Colonic mucosa (tissue), 4 donors: Measurements from ENCODE around the gene GLI3. TPM values are rescaled to one million over a fixed set of nuclear protein-coding genes. Genes with fewer than 3 reads are reported as not detected.

Source experiments
- DNase-seq: peaks from one replicate; pipeline ENCODE4 v3.0.0-alpha.2; 2020
- H3K27ac ChIP-seq: fragments of 200-600 bp; one replicate; pipeline ENCODE4 v1.8.0; 2021
- H3K27me3 ChIP-seq: fragments of 200-600 bp; one replicate; pipeline ENCODE4 v1.8.0; 2021
- H3K36me3 ChIP-seq: fragments of 200-600 bp; one replicate; pipeline ENCODE4 v1.8.0; 2021
- H3K4me1 ChIP-seq: fragments of 200-600 bp; one replicate; pipeline ENCODE4 v1.8.0; 2021; ENCODE audit warnings: mild to moderate bottlenecking
- H3K4me3 ChIP-seq: fragments of 200-600 bp; one replicate; pipeline ENCODE4 v1.8.0; 2021
- H3K9ac ChIP-seq, 2 donors: one replicate each; pipeline ENCODE4 v1.7.0; 2013; ENCODE audit warnings: control low read depth in 2 of 2, low read depth in 2 of 2, low read length in 2 of 2
- H3K9me3 ChIP-seq: fragments of 200-600 bp; one replicate; pipeline ENCODE4 v1.8.0; 2021
- intact Hi-C: fragments of 100-400 bp; cut with DNase I; formaldehyde crosslinking; loops from one replicate; pipeline ENCODE4 v1.14.1; 2022
- total RNA-seq, 2 donors: library from RNA; stranded (reverse); fragmentation: NEBNext Ultra II Directional in 1 of 2; extraction: Animal tissue kit (Norgen Biotek cat#: 25700) in 1 of 2; gene quantifications; one replicate each; pipeline ENCODE4 v1.2.1, GENCODE V29; 2021
- TF ChIP-seq, protein P1 (sequence below): fragments of 200-600 bp; IDR thresholded peaks from one replicate; pipeline ENCODE4 v1.8.0; 2022; ENCODE audit warnings: antibody characterized with exemption, mild to moderate bottlenecking
- donor health status: healthy.
- donor health status: DM: no; HTN: no; CAD: no.
- donor health status: DM: no; HTN: no; CAD: no.

Gene GLI3
- total RNA-seq, 2 donors from 2014 or later, result 1.8 to 8.0 TPM

DNA sequence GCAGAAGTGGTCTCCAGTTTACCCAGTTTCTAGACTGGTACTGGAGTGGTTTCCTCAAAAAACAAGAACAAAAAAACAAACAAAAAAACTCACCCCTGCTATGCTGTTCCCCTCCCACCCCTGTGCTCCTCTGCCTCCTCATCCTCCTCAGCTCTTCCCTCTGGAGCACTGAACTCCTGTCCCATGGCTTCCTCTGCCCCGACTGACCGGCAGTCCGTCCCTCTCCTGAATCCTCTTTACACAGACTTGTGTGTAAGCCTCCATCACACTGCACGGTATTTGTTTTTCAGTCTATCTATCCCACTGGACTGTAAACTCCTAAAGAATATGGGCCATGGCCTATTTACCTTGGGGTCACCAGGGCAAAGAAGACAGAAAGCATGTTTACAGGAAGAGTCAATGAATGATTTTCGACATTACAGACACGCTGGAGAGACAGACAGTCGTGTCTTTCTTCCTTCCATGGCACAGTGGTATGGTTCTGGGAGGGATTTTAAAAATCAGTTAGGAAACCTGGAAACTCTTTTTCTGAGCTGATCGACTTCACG lies 265.3 kb downstream of the GLI3 start:
- TF ChIP-seq, protein P1, sequence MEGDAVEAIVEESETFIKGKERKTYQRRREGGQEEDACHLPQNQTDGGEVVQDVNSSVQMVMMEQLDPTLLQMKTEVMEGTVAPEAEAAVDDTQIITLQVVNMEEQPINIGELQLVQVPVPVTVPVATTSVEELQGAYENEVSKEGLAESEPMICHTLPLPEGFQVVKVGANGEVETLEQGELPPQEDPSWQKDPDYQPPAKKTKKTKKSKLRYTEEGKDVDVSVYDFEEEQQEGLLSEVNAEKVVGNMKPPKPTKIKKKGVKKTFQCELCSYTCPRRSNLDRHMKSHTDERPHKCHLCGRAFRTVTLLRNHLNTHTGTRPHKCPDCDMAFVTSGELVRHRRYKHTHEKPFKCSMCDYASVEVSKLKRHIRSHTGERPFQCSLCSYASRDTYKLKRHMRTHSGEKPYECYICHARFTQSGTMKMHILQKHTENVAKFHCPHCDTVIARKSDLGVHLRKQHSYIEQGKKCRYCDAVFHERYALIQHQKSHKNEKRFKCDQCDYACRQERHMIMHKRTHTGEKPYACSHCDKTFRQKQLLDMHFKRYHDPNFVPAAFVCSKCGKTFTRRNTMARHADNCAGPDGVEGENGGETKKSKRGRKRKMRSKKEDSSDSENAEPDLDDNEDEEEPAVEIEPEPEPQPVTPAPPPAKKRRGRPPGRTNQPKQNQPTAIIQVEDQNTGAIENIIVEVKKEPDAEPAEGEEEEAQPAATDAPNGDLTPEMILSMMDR, result no peak
- no peaks in the 10 kb centered on the region for H3K9me3 ChIP-seq
- no peak overlapping the region for H3K4me3 ChIP-seq
- H3K4me1 ChIP-seq, result no peaks in the 10 kb centered on the region
- H3K27me3 ChIP-seq, result no peaks in the 10 kb centered on the region
- intact Hi-C loops, result loop anchor here (10.0 kb wide), 2 partner anchors 113 to 863 kb away; no protein-coding TSS in a partner anchor
- no peak overlapping the region for H3K27ac ChIP-seq
- DNase-seq, result no peak
- H3K9ac ChIP-seq, result no peak overlapping the region
- H3K36me3 ChIP-seq, result no peaks in the 10 kb centered on the region

DNA sequence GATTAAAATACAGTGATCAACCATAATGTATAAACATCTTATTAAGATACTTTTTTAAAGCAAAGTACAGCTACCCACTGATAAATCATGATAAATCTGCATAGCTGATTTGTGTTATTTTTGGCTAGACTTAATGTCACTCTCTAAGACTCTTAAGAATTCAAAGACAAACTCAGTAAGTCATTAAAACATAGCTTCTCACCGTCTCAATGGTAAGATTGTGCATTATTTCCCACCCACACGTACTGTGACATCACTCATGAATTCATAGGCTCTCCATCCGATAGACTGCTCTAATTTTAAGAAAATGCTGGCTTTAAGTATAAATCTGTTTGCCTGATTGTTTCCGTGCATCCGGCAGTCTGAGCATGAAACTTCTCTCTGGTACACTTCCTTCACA lies 266.1 kb downstream of the GLI3 start:
- intact Hi-C loops, result loop anchor here (10.0 kb wide), 2 partner anchors 114 to 864 kb away; no protein-coding TSS in a partner anchor
- no peaks in the 10 kb centered on the region for H3K9me3 ChIP-seq
- TF ChIP-seq, protein P1, result no peak
- H3K27ac ChIP-seq, result no peak overlapping the region
- H3K4me1 ChIP-seq, result no peaks in the 10 kb centered on the region
- H3K27me3 ChIP-seq, result no peaks in the 10 kb centered on the region
- no peak overlapping the region for H3K9ac ChIP-seq
- no peaks in the 10 kb centered on the region for H3K36me3 ChIP-seq
- no peak for DNase-seq
- no peak overlapping the region for H3K4me3 ChIP-seq

- no peak overlapping the region for H3K27ac ChIP-seq
- H3K36me3 ChIP-seq, result no peaks in the 10 kb centered on the region
- TF ChIP-seq, protein P1, result no peak
- no peaks in the 10 kb centered on the region for H3K4me1 ChIP-seq
- intact Hi-C loops, result loop anchor here (10.0 kb wide), 2 partner anchors 115 to 865 kb away; no protein-coding TSS in a partner anchor
- H3K27me3 ChIP-seq, result no peaks in the 10 kb centered on the region
- no peaks in the 10 kb centered on the region for H3K9me3 ChIP-seq
- no peak for DNase-seq
- no peak overlapping the region for H3K9ac ChIP-seq
- H3K4me3 ChIP-seq, result no peak overlapping the region
Observed at GRCh38 chr7:41969561-41970105, 267.4 kb downstream of the GLI3 start.

GRCh38 chr7:41967156-41967555 lies 269.9 kb downstream of the GLI3 start:
- H3K4me3 ChIP-seq, result no peak overlapping the region
- H3K27ac ChIP-seq, result no peak overlapping the region
- no peaks in the 10 kb centered on the region for H3K27me3 ChIP-seq
- no peak overlapping the region for H3K9ac ChIP-seq
- intact Hi-C loops, result no loop called here
- H3K4me1 ChIP-seq, result no peaks in the 10 kb centered on the region
- TF ChIP-seq, protein P1, result no peak
- DNase-seq, result no peak
- no peaks in the 10 kb centered on the region for H3K36me3 ChIP-seq
- H3K9me3 ChIP-seq, result no peaks in the 10 kb centered on the region

GRCh38 chr7:41965951-41966505 lies 271.0 kb downstream of the GLI3 start:
- Histone ChIP-seq H3K36me3 (no peaks in the 10 kb centered on the region), H3K4me3 (no peak overlapping the region), H3K27me3 (no peaks in the 10 kb centered on the region), H3K4me1 (no peaks in the 10 kb centered on the region), H3K27ac (no peak overlapping the region), H3K9me3 (no peaks in the 10 kb centered on the region), H3K9ac (no peak overlapping the region)
- intact Hi-C loops, result no loop called here
- TF ChIP-seq, protein P1, result no peak
- no peak for DNase-seq
